WTC11 (cell line): ENCODE measurements around the gene VAMP2. TPM values are rescaled to one million over a fixed set of nuclear protein-coding genes. Genes with fewer than 3 reads are reported as not detected.

Experiments used
- ATAC-seq: fragments of 200-7000 bp; cut with Tn5 transposase; 2 replicates; pipeline ENCODE4 v1.10.0; 2021; ENCODE audit warnings: mild to moderate bottlenecking, moderate library complexity
- CTCF ChIA-PET: fragments of 300-600 bp; sonication (Branson Sonifier 250); formaldehyde crosslinking; loops from one replicate; lab custom pipeline; 2021; ENCODE audit warnings: antibody characterized with exemption; lab: Charles Lee
- POLR2A ChIA-PET: fragments of 350-600 bp; sonication (Branson Sonifier 250); formaldehyde crosslinking; loops from one replicate; lab custom pipeline; 2021; ENCODE audit warnings: antibody characterized with exemption; lab: Charles Lee
- DNase-seq: peaks from one replicate; pipeline ENCODE4 v3.0.0; 2021; ENCODE audit warnings: low spot score
- H3K27ac Mint-ChIP-seq: 2 replicates; pipeline ENCODE4 v1.8.0; 2021; ENCODE audit warnings: mixed read lengths
- H3K27me3 Mint-ChIP-seq: 2 replicates; pipeline ENCODE4 v1.8.0; 2021; ENCODE audit warnings: low read depth, mild to moderate bottlenecking, moderate library complexity, mixed read lengths
- H3K36me3 Mint-ChIP-seq: 2 replicates; pipeline ENCODE4 v1.8.0; 2021; ENCODE audit warnings: mixed read lengths
- H3K4me1 Mint-ChIP-seq: 2 replicates; pipeline ENCODE4 v1.8.0; 2022; ENCODE audit warnings: mixed read lengths
- H3K4me3 Mint-ChIP-seq: 2 replicates; pipeline ENCODE4 v1.8.0; 2021; ENCODE audit warnings: mild to moderate bottlenecking, moderate library complexity, mixed read lengths
- H3K9me3 Mint-ChIP-seq: 2 replicates; pipeline ENCODE4 v1.8.0; 2021; ENCODE audit warnings: mixed read lengths
- CREM ChIP-seq: sonication (generic); formaldehyde crosslinking; IDR thresholded peaks from 2 replicates; pipeline ENCODE4 v1.8.1; 2022; ENCODE audit warnings: mild to moderate bottlenecking, missing genetic modification reagents, moderate library complexity
- GRHL2 ChIP-seq: fragments of 250-450 bp; sonication (Bioruptor Pico); IDR thresholded peaks from 2 replicates; pipeline ENCODE4 v1.8.0; 2022; ENCODE audit warnings: mild to moderate bottlenecking, moderate library complexity; ENCODE audit not compliant: insufficient replicate concordance, severe bottlenecking
- IRF2 ChIP-seq: sonication (generic); formaldehyde crosslinking; IDR thresholded peaks from 2 replicates; pipeline ENCODE4 v1.8.0; 2022; ENCODE audit warnings: low read depth, missing genetic modification reagents, borderline replicate concordance
- NFATC4 ChIP-seq: fragments of 250-450 bp; sonication (Bioruptor Pico); IDR thresholded peaks from 2 replicates; pipeline ENCODE4 v1.9.0; 2021; ENCODE audit warnings: mild to moderate bottlenecking
- RELA ChIP-seq: sonication (generic); formaldehyde crosslinking; IDR thresholded peaks from 2 replicates; pipeline ENCODE4 v1.8.1; 2022; ENCODE audit warnings: missing genetic modification reagents, mild to moderate bottlenecking, borderline replicate concordance
- SP1 ChIP-seq: sonication (generic); formaldehyde crosslinking; conservative IDR thresholded peaks from 2 replicates; pipeline ENCODE4 v1.8.1; 2022; ENCODE audit warnings: missing genetic modification reagents
- TEAD4 ChIP-seq: sonication (generic); formaldehyde crosslinking; IDR thresholded peaks from 2 replicates; pipeline ENCODE4 v1.8.0; 2022; ENCODE audit warnings: mild to moderate bottlenecking, missing genetic modification reagents
- TP53 ChIP-seq: sonication (generic); formaldehyde crosslinking; IDR thresholded peaks from 2 replicates; pipeline ENCODE4 v1.8.1; 2023; ENCODE audit warnings: mild to moderate bottlenecking, missing genetic modification reagents
- ZNF232 ChIP-seq: sonication (generic); formaldehyde crosslinking; IDR thresholded peaks from 2 replicates; pipeline ENCODE4 v1.8.0; 2022; ENCODE audit warnings: mild to moderate bottlenecking, missing genetic modification reagents
- ZNF396 ChIP-seq: fragments of 250-450 bp; sonication (Bioruptor Pico); IDR thresholded peaks from 2 replicates; pipeline ENCODE4 v1.8.0; 2021; ENCODE audit warnings: mild to moderate bottlenecking, moderate library complexity, borderline replicate concordance
- total RNA-seq: library from RNA; stranded (reverse); gene quantifications from 3 replicates; pipeline ENCODE4 v1.2.3, GENCODE V29; 2021
- TF ChIP-seq, protein P1 (sequence below): fragments of 250-450 bp; sonication (Bioruptor Pico); IDR thresholded peaks from 2 replicates; pipeline ENCODE4 v1.8.0; 2021; ENCODE audit warnings: mild to moderate bottlenecking
- TF ChIP-seq, protein P2 (sequence below): sonication (generic); formaldehyde crosslinking; IDR thresholded peaks from 2 replicates; pipeline ENCODE4 v1.8.0; 2022; ENCODE audit warnings: mild to moderate bottlenecking, missing genetic modification reagents
- TF ChIP-seq, protein P3 (sequence below): sonication (generic); formaldehyde crosslinking; IDR thresholded peaks from 2 replicates; pipeline ENCODE4 v1.8.0; 2023; ENCODE audit warnings: missing genetic modification reagents, mild to moderate bottlenecking, borderline replicate concordance
- TF ChIP-seq, protein P4 (sequence below): fragments of 250-450 bp; sonication (Bioruptor Pico); IDR thresholded peaks from 2 replicates; pipeline ENCODE4 v1.9.0; 2021; ENCODE audit warnings: mild to moderate bottlenecking
- TF ChIP-seq, protein P5 (sequence below): sonication (generic); formaldehyde crosslinking; IDR thresholded peaks from 2 replicates; pipeline ENCODE4 v1.8.0; 2023; ENCODE audit warnings: mild to moderate bottlenecking, missing genetic modification reagents
- TF ChIP-seq, protein P6 (sequence below): sonication (generic); formaldehyde crosslinking; IDR thresholded peaks from 2 replicates; pipeline ENCODE4 v1.8.1; 2023; ENCODE audit warnings: mild to moderate bottlenecking, moderate library complexity, missing genetic modification reagents

The VAMP2 gene
- total RNA-seq, 1 experiment from 2014 or later, result 27.4 TPM

DNA sequence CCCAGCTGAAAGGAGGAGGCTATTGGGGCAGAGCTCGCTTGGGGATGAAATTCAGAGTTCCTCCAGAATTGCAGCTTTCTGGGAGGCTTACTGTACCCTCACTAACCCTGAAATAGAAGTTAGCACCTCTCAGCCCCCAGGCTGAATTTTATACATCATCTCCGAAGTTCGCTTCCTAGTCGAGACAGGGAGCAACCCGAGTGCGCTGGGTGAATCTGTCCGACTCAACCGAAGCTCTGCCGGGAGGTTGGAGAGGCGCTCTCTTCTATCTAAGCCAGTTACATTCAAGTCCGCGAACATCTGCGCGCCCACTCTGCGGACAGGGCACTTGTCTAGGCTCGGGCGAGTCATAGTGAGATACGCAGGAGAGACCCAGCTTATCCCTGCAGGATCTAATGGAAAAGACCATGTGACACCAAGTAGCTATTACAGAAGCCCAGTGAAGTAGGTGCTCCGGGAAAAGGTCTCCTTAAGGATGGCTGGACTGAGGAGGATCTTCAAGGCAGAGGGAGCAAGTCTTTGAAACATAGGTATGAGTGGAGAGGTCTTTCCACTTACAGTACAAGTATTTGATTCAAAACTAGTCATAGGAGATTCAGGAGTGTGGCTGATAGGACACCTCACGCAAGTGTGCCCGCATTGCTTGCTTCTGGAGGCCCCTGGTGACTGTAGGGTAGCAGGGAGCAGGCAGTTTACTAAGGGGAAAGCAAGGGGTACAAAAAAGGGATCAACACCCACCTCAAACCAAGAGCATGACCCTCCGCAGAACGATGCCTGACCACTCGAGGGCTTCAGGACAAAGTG lies 38.2 kb downstream of the VAMP2 start (continued):
- TF ChIP-seq TEAD4 (CRISPR knock-in tag) (no peak), ZNF232 (CRISPR knock-in tag) (no peak), CREM (CRISPR knock-in tag) (no peak), NFATC4 (no peak), ZNF396 (no peak)
- TF ChIP-seq, protein P1, sequence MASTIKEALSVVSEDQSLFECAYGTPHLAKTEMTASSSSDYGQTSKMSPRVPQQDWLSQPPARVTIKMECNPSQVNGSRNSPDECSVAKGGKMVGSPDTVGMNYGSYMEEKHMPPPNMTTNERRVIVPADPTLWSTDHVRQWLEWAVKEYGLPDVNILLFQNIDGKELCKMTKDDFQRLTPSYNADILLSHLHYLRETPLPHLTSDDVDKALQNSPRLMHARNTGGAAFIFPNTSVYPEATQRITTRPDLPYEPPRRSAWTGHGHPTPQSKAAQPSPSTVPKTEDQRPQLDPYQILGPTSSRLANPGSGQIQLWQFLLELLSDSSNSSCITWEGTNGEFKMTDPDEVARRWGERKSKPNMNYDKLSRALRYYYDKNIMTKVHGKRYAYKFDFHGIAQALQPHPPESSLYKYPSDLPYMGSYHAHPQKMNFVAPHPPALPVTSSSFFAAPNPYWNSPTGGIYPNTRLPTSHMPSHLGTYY (CRISPR knock-in tag), result no peak

DNA sequence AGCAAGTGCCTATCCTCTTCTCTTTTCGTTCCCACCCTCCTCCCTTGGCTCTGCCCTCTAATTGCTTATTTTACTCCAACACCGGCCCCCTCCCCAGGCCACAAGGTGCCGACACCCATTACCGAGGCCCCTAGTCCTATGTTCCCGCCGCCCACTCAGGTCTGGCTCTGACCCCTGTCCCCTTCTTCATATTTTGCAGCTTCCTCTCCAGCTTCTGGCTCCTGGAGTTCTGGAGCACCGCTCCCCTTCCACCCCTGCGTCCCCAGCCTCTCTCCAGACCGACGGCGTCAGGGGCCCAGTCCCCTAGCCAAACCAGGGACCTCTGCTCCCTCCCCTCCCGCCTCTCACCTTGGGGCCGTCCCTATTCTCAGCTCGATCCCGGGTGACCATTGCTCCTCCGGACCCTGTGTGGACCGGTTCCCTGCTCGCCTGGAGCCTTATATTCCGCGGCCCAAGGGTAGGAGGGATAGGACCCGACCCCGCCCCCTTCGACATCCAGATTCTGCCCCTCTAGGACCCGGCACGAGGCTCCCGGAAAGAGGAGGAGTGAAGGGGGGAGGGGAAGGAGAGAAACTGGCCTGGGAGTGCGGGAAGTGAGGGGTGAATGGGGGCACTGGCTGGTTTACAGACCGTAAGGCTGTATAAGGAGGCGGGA lies 38.9 kb downstream of the VAMP2 start, which contains the start of gene HES7:
TSS of gene HES7 (minus strand) at position 412 of the 655 bp plus-strand sequence. CDS start at position 390, 22 bp downstream.
- no peak within 1 kb of the TSS for H3K27ac Mint-ChIP-seq
- POLR2A ChIA-PET, result interaction anchor here (1.0 to 2.5 kb wide), 7 partner anchors 10 to 66 kb away, joined by 4 to 7 read pairs (median 5); partner anchors contain the start of genes BORCS6 and PER1
- DNase-seq, result peak; percentile 79
- peaks cover 72% of the 10 kb centered on the region for H3K27me3 Mint-ChIP-seq
- H3K4me1 Mint-ChIP-seq, result peaks cover 23% of the 10 kb centered on the region
- H3K4me3 Mint-ChIP-seq, result peak within 1 kb of the TSS; percentile 85
- no peaks in the 10 kb centered on the region for H3K36me3 Mint-ChIP-seq
- peak; percentile 1 for ATAC-seq
- CTCF ChIA-PET, result interaction anchor here (1.1 to 9.8 kb wide), 9 partner anchors 10 to 100 kb away, joined by 3 to 118 read pairs (median 8); no protein-coding TSS in a partner anchor
- H3K9me3 Mint-ChIP-seq, result no peaks in the 10 kb centered on the region
- TF ChIP-seq, protein P2, sequence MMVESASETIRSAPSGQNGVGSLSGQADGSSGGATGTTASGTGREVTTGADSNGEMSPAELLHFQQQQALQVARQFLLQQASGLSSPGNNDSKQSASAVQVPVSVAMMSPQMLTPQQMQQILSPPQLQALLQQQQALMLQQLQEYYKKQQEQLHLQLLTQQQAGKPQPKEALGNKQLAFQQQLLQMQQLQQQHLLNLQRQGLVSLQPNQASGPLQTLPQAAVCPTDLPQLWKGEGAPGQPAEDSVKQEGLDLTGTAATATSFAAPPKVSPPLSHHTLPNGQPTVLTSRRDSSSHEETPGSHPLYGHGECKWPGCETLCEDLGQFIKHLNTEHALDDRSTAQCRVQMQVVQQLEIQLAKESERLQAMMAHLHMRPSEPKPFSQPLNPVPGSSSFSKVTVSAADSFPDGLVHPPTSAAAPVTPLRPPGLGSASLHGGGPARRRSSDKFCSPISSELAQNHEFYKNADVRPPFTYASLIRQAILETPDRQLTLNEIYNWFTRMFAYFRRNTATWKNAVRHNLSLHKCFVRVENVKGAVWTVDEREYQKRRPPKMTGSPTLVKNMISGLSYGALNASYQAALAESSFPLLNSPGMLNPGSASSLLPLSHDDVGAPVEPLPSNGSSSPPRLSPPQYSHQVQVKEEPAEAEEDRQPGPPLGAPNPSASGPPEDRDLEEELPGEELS (CRISPR knock-in tag), result peak; percentile 14; the same call in 1 of the 2 replicates
- TF ChIP-seq IRF2 (CRISPR knock-in tag) (no peak), SP1 (peak; percentile 46), GRHL2 (CRISPR knock-in tag) (no peak), TP53 (0 out of 2 replicates have a peak, but pooled peaks have one; percentile 33), ZNF396 (no peak), RELA (CRISPR knock-in tag) (no peak)
- TF ChIP-seq, protein P3, sequence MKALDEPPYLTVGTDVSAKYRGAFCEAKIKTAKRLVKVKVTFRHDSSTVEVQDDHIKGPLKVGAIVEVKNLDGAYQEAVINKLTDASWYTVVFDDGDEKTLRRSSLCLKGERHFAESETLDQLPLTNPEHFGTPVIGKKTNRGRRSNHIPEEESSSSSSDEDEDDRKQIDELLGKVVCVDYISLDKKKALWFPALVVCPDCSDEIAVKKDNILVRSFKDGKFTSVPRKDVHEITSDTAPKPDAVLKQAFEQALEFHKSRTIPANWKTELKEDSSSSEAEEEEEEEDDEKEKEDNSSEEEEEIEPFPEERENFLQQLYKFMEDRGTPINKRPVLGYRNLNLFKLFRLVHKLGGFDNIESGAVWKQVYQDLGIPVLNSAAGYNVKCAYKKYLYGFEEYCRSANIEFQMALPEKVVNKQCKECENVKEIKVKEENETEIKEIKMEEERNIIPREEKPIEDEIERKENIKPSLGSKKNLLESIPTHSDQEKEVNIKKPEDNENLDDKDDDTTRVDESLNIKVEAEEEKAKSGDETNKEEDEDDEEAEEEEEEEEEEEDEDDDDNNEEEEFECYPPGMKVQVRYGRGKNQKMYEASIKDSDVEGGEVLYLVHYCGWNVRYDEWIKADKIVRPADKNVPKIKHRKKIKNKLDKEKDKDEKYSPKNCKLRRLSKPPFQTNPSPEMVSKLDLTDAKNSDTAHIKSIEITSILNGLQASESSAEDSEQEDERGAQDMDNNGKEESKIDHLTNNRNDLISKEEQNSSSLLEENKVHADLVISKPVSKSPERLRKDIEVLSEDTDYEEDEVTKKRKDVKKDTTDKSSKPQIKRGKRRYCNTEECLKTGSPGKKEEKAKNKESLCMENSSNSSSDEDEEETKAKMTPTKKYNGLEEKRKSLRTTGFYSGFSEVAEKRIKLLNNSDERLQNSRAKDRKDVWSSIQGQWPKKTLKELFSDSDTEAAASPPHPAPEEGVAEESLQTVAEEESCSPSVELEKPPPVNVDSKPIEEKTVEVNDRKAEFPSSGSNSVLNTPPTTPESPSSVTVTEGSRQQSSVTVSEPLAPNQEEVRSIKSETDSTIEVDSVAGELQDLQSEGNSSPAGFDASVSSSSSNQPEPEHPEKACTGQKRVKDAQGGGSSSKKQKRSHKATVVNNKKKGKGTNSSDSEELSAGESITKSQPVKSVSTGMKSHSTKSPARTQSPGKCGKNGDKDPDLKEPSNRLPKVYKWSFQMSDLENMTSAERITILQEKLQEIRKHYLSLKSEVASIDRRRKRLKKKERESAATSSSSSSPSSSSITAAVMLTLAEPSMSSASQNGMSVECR (CRISPR knock-in tag), result peak; percentile 57; the same call in 1 of the 2 replicates
- TF ChIP-seq, protein P4, sequence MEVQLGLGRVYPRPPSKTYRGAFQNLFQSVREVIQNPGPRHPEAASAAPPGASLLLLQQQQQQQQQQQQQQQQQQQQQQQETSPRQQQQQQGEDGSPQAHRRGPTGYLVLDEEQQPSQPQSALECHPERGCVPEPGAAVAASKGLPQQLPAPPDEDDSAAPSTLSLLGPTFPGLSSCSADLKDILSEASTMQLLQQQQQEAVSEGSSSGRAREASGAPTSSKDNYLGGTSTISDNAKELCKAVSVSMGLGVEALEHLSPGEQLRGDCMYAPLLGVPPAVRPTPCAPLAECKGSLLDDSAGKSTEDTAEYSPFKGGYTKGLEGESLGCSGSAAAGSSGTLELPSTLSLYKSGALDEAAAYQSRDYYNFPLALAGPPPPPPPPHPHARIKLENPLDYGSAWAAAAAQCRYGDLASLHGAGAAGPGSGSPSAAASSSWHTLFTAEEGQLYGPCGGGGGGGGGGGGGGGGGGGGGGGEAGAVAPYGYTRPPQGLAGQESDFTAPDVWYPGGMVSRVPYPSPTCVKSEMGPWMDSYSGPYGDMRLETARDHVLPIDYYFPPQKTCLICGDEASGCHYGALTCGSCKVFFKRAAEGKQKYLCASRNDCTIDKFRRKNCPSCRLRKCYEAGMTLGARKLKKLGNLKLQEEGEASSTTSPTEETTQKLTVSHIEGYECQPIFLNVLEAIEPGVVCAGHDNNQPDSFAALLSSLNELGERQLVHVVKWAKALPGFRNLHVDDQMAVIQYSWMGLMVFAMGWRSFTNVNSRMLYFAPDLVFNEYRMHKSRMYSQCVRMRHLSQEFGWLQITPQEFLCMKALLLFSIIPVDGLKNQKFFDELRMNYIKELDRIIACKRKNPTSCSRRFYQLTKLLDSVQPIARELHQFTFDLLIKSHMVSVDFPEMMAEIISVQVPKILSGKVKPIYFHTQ, result no peak
- TF ChIP-seq, protein P5, sequence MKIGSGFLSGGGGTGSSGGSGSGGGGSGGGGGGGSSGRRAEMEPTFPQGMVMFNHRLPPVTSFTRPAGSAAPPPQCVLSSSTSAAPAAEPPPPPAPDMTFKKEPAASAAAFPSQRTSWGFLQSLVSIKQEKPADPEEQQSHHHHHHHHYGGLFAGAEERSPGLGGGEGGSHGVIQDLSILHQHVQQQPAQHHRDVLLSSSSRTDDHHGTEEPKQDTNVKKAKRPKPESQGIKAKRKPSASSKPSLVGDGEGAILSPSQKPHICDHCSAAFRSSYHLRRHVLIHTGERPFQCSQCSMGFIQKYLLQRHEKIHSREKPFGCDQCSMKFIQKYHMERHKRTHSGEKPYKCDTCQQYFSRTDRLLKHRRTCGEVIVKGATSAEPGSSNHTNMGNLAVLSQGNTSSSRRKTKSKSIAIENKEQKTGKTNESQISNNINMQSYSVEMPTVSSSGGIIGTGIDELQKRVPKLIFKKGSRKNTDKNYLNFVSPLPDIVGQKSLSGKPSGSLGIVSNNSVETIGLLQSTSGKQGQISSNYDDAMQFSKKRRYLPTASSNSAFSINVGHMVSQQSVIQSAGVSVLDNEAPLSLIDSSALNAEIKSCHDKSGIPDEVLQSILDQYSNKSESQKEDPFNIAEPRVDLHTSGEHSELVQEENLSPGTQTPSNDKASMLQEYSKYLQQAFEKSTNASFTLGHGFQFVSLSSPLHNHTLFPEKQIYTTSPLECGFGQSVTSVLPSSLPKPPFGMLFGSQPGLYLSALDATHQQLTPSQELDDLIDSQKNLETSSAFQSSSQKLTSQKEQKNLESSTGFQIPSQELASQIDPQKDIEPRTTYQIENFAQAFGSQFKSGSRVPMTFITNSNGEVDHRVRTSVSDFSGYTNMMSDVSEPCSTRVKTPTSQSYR (CRISPR knock-in tag), result peak; percentile 53; the same call in 1 of the 2 replicates
- TF ChIP-seq, protein P6, sequence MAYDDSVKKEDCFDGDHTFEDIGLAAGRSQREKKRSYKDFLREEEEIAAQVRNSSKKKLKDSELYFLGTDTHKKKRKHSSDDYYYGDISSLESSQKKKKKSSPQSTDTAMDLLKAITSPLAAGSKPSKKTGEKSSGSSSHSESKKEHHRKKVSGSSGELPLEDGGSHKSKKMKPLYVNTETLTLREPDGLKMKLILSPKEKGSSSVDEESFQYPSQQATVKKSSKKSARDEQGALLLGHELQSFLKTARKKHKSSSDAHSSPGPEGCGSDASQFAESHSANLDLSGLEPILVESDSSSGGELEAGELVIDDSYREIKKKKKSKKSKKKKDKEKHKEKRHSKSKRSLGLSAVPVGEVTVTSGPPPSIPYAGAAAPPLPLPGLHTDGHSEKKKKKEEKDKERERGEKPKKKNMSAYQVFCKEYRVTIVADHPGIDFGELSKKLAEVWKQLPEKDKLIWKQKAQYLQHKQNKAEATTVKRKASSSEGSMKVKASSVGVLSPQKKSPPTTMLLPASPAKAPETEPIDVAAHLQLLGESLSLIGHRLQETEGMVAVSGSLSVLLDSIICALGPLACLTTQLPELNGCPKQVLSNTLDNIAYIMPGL (CRISPR knock-in tag), result peak; percentile 86; the same call in 1 of the 2 replicates
- TF ChIP-seq, protein P1 (CRISPR knock-in tag), result no peak
